Osteoblast (primary cell): ENCODE data around the gene RNF215. TPM values are rescaled to one million over a fixed set of nuclear protein-coding genes. Genes with fewer than 3 reads are reported as not detected.

ENCODE experiments used
- DNase-seq: peaks from one replicate; pipeline ENCODE4 v3.0.0; 2011; ENCODE audit warnings: low spot score, mixed read lengths; ENCODE audit not compliant: insufficient read length; ENCODE audit errors: missing footprints
- H2AFZ ChIP-seq: 2 replicates; pipeline ENCODE4 v1.6.0; 2011; ENCODE audit warnings: mild to moderate bottlenecking, low read length
- H3K27ac ChIP-seq: 2 replicates; pipeline ENCODE4 v1.5.1; 2011; ENCODE audit warnings: mild to moderate bottlenecking, low read depth, low read length, moderate library complexity
- H3K27me3 ChIP-seq: 2 replicates; pipeline ENCODE4 v1.6.0; 2012; ENCODE audit warnings: mild to moderate bottlenecking, control low read depth, inconsistent platforms, low read length, moderate library complexity; ENCODE audit not compliant: insufficient read depth
- H3K36me3 ChIP-seq: 2 replicates; pipeline ENCODE4 v1.5.1; 2011; ENCODE audit warnings: mild to moderate bottlenecking, low read length, control low read depth, moderate library complexity; ENCODE audit not compliant: insufficient read depth
- H3K4me1 ChIP-seq: 2 replicates; pipeline ENCODE4 v1.5.1; 2011; ENCODE audit warnings: mild to moderate bottlenecking, low read length, control low read depth, moderate library complexity; ENCODE audit not compliant: insufficient read depth
- H3K4me2 ChIP-seq: 2 replicates; pipeline ENCODE4 v1.6.0; 2011; ENCODE audit warnings: mild to moderate bottlenecking, low read length; ENCODE audit not compliant: insufficient read depth
- H3K4me3 ChIP-seq: fragments of 200-600 bp; sonication (generic); 3 replicates; pipeline ENCODE4 v1.5.1; 2012; ENCODE audit warnings: mild to moderate bottlenecking, low read length, inconsistent platforms; ENCODE audit not compliant: insufficient read depth
- H3K79me2 ChIP-seq: 2 replicates; pipeline ENCODE4 v1.6.0; 2012; ENCODE audit warnings: mild to moderate bottlenecking, low read length, control low read depth, inconsistent platforms; ENCODE audit not compliant: insufficient read depth
- H3K9me3 ChIP-seq: 2 replicates; pipeline ENCODE4 v1.5.1; 2011; ENCODE audit warnings: low read depth, low read length, control low read depth
- H4K20me1 ChIP-seq: 2 replicates; pipeline ENCODE4 v1.6.0; 2012; ENCODE audit warnings: mild to moderate bottlenecking, low read length, control low read depth; ENCODE audit not compliant: insufficient read depth
- total RNA-seq: library from RNA; depleted of rRNA; stranded (reverse); fragments of >200 nt; gene quantifications from 2 replicates; pipeline ENCODE4 v1.2.3, GENCODE V29; 2012
- TF ChIP-seq, protein P1 (sequence below): IDR thresholded peaks from 2 replicates; pipeline ENCODE4 v1.5.1; 2011; ENCODE audit warnings: mild to moderate bottlenecking, low read depth, low read length, moderate library complexity; ENCODE audit errors: extremely low read depth

The RNF215 gene
- total RNA-seq, 1 donor = 20.6 TPM

- H3K27ac ChIP-seq = no peak overlapping the region
- no peaks in the 10 kb centered on the region for H3K4me1 ChIP-seq
- no peak for DNase-seq
- H4K20me1 ChIP-seq = no peaks in the 10 kb centered on the region
- H3K79me2 ChIP-seq = no peaks in the 10 kb centered on the region
- H3K9me3 ChIP-seq = no peaks in the 10 kb centered on the region
- H3K27me3 ChIP-seq = no peaks in the 10 kb centered on the region
- TF ChIP-seq, protein P1, sequence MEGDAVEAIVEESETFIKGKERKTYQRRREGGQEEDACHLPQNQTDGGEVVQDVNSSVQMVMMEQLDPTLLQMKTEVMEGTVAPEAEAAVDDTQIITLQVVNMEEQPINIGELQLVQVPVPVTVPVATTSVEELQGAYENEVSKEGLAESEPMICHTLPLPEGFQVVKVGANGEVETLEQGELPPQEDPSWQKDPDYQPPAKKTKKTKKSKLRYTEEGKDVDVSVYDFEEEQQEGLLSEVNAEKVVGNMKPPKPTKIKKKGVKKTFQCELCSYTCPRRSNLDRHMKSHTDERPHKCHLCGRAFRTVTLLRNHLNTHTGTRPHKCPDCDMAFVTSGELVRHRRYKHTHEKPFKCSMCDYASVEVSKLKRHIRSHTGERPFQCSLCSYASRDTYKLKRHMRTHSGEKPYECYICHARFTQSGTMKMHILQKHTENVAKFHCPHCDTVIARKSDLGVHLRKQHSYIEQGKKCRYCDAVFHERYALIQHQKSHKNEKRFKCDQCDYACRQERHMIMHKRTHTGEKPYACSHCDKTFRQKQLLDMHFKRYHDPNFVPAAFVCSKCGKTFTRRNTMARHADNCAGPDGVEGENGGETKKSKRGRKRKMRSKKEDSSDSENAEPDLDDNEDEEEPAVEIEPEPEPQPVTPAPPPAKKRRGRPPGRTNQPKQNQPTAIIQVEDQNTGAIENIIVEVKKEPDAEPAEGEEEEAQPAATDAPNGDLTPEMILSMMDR = no peak
- no peak overlapping the region for H2AFZ ChIP-seq
- no peaks in the 10 kb centered on the region for H3K36me3 ChIP-seq
- H3K4me3 ChIP-seq = no peak overlapping the region
- no peak overlapping the region for H3K4me2 ChIP-seq
Observed at GRCh38 chr22:30368420-30368819, 18.8 kb downstream of the RNF215 start.

- Histone ChIP-seq H3K27me3 (no peaks in the 10 kb centered on the region), H3K4me2 (no peak overlapping the region), H3K9me3 (no peaks in the 10 kb centered on the region), H2AFZ (no peak overlapping the region), H3K27ac (no peak overlapping the region), H4K20me1 (no peaks in the 10 kb centered on the region), H3K79me2 (no peaks in the 10 kb centered on the region), H3K4me3 (no peak overlapping the region), H3K4me1 (no peaks in the 10 kb centered on the region), H3K36me3 (no peaks in the 10 kb centered on the region)
- DNase-seq = no peak
- TF ChIP-seq, protein P1 = no peak
Observed at GRCh38 chr22:30365891-30366290, 21.3 kb downstream of the RNF215 start.

GRCh38 chr22:30362651-30363281, 24.4 kb downstream of the RNF215 start:
- Histone ChIP-seq H3K27me3 (no peaks in the 10 kb centered on the region), H4K20me1 (no peaks in the 10 kb centered on the region), H3K9me3 (no peaks in the 10 kb centered on the region), H3K4me2 (no peak overlapping the region), H3K36me3 (no peaks in the 10 kb centered on the region), H3K4me3 (no peak overlapping the region), H3K4me1 (no peaks in the 10 kb centered on the region), H3K79me2 (no peaks in the 10 kb centered on the region), H2AFZ (no peak overlapping the region), H3K27ac (no peak overlapping the region)
- TF ChIP-seq, protein P1 = no peak
- peak; percentile 13 for DNase-seq

DNA sequence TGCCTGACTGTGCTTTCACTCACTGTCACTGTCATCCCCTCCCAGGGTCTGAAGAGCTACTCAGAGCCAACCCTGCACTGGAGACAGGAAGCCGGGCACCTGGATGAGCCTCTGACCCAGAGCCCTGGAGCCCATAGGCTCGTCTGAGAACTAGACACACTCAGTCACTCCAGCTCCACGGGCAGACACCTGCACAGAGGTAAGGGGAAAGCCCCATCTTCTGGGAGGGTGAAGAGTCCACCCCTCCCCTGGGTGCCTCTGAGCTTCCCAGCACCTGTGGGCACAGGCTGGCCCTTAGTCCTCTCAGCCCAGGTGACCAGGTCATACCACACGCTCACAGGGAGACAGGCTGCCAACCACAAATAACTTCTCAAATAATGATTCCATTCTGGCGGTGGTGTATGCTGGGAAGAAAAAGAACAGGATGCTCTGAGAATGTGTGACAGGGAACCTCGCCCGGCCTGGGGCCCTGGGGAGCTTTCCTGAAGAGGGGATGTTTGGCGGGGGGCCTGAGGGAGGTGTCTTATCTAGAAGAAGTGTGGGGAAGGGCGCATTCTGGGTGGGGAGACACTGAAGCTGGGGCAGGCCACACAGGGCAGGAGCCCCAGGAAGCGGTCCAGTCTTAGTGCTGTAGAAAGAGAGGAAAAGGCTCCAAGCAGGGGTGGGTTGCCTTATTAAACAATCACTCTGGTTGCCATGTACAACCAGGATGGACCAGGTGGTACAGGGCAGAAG, 25.1 kb downstream of the RNF215 start:
- Histone ChIP-seq H3K79me2 (no peaks in the 10 kb centered on the region), H3K4me3 (no peak overlapping the region), H3K4me2 (no peak overlapping the region), H2AFZ (no peak overlapping the region), H3K36me3 (no peaks in the 10 kb centered on the region), H3K27me3 (no peaks in the 10 kb centered on the region), H3K9me3 (no peaks in the 10 kb centered on the region), H3K27ac (no peak overlapping the region), H4K20me1 (no peaks in the 10 kb centered on the region), H3K4me1 (no peaks in the 10 kb centered on the region)
- TF ChIP-seq, protein P1 = no peak
- DNase-seq = peak; percentile 62
